Osteocyte (in vitro differentiated cells): ENCODE data around the gene SYT8. TPM values are rescaled to one million over a fixed set of nuclear protein-coding genes. Genes with fewer than 3 reads are reported as not detected.
"Not testable (repeated sequence)": the region's sequence is repeated elsewhere in the genome, so short reads cannot be mapped to it uniquely, and the experiment has no call there.

Experiments used
- DNase-seq: peaks from one replicate; pipeline ENCODE4 v3.0.0; 2021; ENCODE audit warnings: mixed read lengths; ENCODE audit not compliant: unreplicated experiment; ENCODE audit errors: extremely low spot score
- H3K27ac Mint-ChIP-seq: one replicate; pipeline ENCODE4 v1.8.0; 2021; ENCODE audit warnings: mild to moderate bottlenecking, mixed read lengths; ENCODE audit not compliant: unreplicated experiment
- H3K27me3 Mint-ChIP-seq: one replicate; pipeline ENCODE4 v1.8.0; 2021; ENCODE audit warnings: mixed read lengths; ENCODE audit not compliant: unreplicated experiment
- H3K36me3 Mint-ChIP-seq: one replicate; pipeline ENCODE4 v1.8.0; 2021; ENCODE audit warnings: mixed read lengths; ENCODE audit not compliant: unreplicated experiment
- H3K4me1 Mint-ChIP-seq: one replicate; pipeline ENCODE4 v1.8.0; 2021; ENCODE audit warnings: mixed read lengths; ENCODE audit not compliant: unreplicated experiment
- H3K4me3 Mint-ChIP-seq: one replicate; pipeline ENCODE4 v1.8.0; 2021; ENCODE audit warnings: mild to moderate bottlenecking, moderate library complexity, mixed read lengths; ENCODE audit not compliant: unreplicated experiment
- H3K9me3 Mint-ChIP-seq: one replicate; pipeline ENCODE4 v1.8.0; 2021; ENCODE audit warnings: mixed read lengths; ENCODE audit not compliant: unreplicated experiment
- CTCF ChIP-seq: fragments of 200-600 bp; sonication (generic); IDR thresholded peaks from 2 replicates; pipeline ENCODE4 v1.5.0; 2021; ENCODE audit warnings: antibody characterized with exemption, mild to moderate bottlenecking, moderate library complexity
- total RNA-seq: library from RNA; stranded (reverse); gene quantifications from 2 replicates; pipeline ENCODE4 v1.2.1, GENCODE V29; 2021

SYT8 gene
- total RNA-seq, 1 donor from 2014 or later: 6.2 TPM

DNA sequence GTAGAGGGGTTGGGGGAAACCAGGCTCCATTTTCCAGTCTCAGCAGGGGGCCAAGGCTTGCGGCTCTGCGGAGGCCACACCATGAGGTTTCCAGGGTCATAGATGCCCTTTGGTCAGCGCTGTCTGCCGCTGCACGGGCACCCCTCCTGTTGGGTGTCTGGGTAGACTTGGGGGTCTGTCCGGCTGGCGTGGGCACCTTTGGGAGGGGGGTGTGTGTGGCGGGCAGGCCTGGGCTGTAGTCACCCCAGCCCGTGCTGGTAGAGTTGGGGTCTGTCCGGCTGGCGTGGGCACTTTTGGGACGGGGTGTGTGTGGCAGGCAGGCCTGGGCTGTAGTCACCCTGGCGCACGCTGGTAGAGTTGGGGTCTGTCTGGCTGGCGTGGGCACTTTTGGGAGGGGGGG lies 36.7 kb downstream of the SYT8 start:
- peaks cover 74% of the 10 kb centered on the region for H3K4me1 Mint-ChIP-seq
- H3K4me3 Mint-ChIP-seq: peak overlapping the region; percentile 71
- H3K9me3 Mint-ChIP-seq: no peaks in the 10 kb centered on the region
- no peaks in the 10 kb centered on the region for H3K36me3 Mint-ChIP-seq
- TF ChIP-seq CTCF: no peak
- H3K27me3 Mint-ChIP-seq: no peaks in the 10 kb centered on the region
- H3K27ac Mint-ChIP-seq: peak overlapping the region; percentile 94
- no peak for DNase-seq

- peaks cover 78% of the 10 kb centered on the region for H3K4me1 Mint-ChIP-seq
- H3K27me3 Mint-ChIP-seq: no peaks in the 10 kb centered on the region
Observed at GRCh38 chr11:1872267-1872985, 37.6 kb downstream of the SYT8 start.

GRCh38 chr11:1873048-1873812 lies 38.4 kb downstream of the SYT8 start:
- Mint-ChIP-seq H3K27ac (peak overlapping the region; percentile 94), H3K4me1 (peaks cover 76% of the 10 kb centered on the region), H3K9me3 (no peaks in the 10 kb centered on the region), H3K36me3 (no peaks in the 10 kb centered on the region), H3K27me3 (no peaks in the 10 kb centered on the region), H3K4me3 (peak overlapping the region; percentile 45)
- no peak for DNase-seq
- TF ChIP-seq CTCF: no peak

More at GRCh38 chr11:1872267-1872985, 37.6 kb downstream of the SYT8 start:
- Mint-ChIP-seq H3K9me3 (no peaks in the 10 kb centered on the region), H3K27ac (peak overlapping the region; percentile 94), H3K36me3 (no peaks in the 10 kb centered on the region), H3K4me3 (peak overlapping the region; percentile 38)
- no peak for DNase-seq
- no peak for TF ChIP-seq CTCF

DNA sequence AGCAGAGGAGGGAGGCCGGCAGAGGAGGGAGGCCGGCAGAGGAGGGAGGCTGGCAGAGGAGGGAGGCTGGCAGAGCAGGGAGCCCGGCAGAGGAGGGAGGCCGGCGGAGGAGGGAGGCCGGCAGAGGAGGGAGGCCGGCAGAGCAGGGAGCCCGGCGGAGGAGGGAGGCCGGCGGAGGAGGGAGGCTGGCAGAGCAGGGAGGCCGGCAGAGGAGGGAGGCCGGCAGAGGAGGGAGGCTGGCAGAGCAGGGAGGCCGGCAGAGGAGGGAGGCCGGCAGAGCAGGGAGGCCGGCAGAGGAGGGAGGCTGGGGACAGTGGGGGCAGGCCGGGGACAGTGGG lies 39.0 kb downstream of the SYT8 start:
- H3K4me1 Mint-ChIP-seq: peaks cover 74% of the 10 kb centered on the region
- not testable (repeated sequence) for H3K36me3 Mint-ChIP-seq, H3K4me3 Mint-ChIP-seq, H3K27me3 Mint-ChIP-seq, H3K9me3 Mint-ChIP-seq, DNase-seq
- H3K27ac Mint-ChIP-seq: peak overlapping the region; percentile 94

DNA sequence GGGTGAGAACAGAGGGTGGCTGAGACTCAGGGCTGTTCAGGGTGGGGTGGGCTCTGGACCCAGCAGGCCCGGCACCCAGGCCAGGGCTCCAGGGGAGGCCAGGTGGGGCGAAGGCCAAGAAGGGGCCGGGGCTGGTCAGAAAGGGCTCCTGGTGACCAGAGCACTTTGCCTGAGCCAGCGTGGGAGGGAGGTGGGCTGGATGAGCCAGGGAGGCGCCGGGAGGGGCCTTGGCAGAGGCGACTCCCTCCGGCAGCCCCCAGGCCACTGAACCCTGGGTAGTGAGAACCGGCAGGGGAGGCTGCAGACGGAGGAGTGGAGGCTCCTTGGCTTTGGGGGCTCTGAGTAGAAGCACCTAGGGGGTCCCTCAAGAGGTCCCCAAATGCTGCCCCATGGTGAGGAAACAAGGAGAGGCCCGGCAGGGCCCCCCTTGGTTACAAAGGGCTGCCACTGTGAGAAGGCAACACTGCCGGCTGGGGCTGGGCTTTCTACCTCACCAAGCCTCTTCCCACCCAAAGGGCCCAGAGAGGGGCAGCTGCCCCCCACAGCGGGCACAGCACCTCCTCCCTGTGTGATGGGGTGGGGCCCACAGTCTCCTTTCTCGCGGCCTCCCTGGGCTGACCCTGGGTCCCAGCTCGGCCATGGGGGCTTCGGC lies 39.8 kb downstream of the SYT8 start:
- not testable (repeated sequence) for H3K4me3 Mint-ChIP-seq, H3K9me3 Mint-ChIP-seq, H3K27me3 Mint-ChIP-seq, H3K36me3 Mint-ChIP-seq, DNase-seq
- Mint-ChIP-seq H3K27ac (peak overlapping the region; percentile 27), H3K4me1 (peaks cover 66% of the 10 kb centered on the region)
